Hepatocyte (in vitro differentiated cells): ENCODE measurements around the gene TRIOBP. TPM values are rescaled to one million over a fixed set of nuclear protein-coding genes. Genes with fewer than 3 reads are reported as not detected.

Experiments used
- DNase-seq: peaks from one replicate; pipeline ENCODE4 v3.0.0-alpha.2; 2016; ENCODE audit warnings: low spot score
- H2AFZ ChIP-seq: fragments of 200-600 bp; sonication (generic); 2 replicates; pipeline ENCODE4 v1.6.0; 2016; ENCODE audit warnings: antibody characterized with exemption, mild to moderate bottlenecking
- H3K27ac ChIP-seq: fragments of 200-600 bp; sonication (generic); 2 replicates; pipeline ENCODE4 v1.5.1; 2016; ENCODE audit warnings: mild to moderate bottlenecking
- H3K27me3 ChIP-seq: fragments of 200-600 bp; sonication (generic); 2 replicates; pipeline ENCODE4 v1.6.1; 2016
- H3K36me3 ChIP-seq: fragments of 200-600 bp; sonication (generic); replicated peaks from 2 replicates; pipeline ENCODE4 v1.5.1; 2016; ENCODE audit warnings: low read depth; ENCODE audit not compliant: insufficient read depth
- H3K4me1 ChIP-seq: fragments of 200-600 bp; sonication (generic); 2 replicates; pipeline ENCODE4 v1.5.1; 2016; ENCODE audit warnings: mild to moderate bottlenecking, moderate library complexity; ENCODE audit not compliant: insufficient read depth
- H3K4me2 ChIP-seq: fragments of 200-600 bp; sonication (generic); 2 replicates; pipeline ENCODE4 v1.6.0; 2016
- H3K4me3 ChIP-seq: fragments of 200-600 bp; sonication (generic); 2 replicates; pipeline ENCODE4 v1.5.1; 2016; ENCODE audit warnings: mild to moderate bottlenecking
- H3K79me2 ChIP-seq: fragments of 200-600 bp; sonication (generic); 2 replicates; pipeline ENCODE4 v1.6.0; 2017; ENCODE audit warnings: mild to moderate bottlenecking
- H3K9me2 ChIP-seq: fragments of 200-600 bp; sonication (generic); replicated peaks from 2 replicates; pipeline ENCODE4 v1.6.0; 2017; ENCODE audit warnings: mild to moderate bottlenecking; ENCODE audit not compliant: insufficient read depth
- H3K9me3 ChIP-seq: fragments of 200-600 bp; sonication (generic); 2 replicates; pipeline ENCODE4 v1.5.1; 2016; ENCODE audit warnings: low read depth, mild to moderate bottlenecking
- H4K20me1 ChIP-seq: fragments of 200-600 bp; sonication (generic); 2 replicates; pipeline ENCODE4 v1.6.0; 2016; ENCODE audit warnings: mild to moderate bottlenecking; ENCODE audit not compliant: insufficient read depth, poor library complexity, severe bottlenecking
- EZH2 ChIP-seq: fragments of 200-600 bp; sonication (generic); IDR thresholded peaks from 2 replicates; pipeline ENCODE4 v1.6.1; 2016; ENCODE audit warnings: antibody characterized with exemption, mild to moderate bottlenecking, borderline replicate concordance
- EZH2phosphoT487 ChIP-seq: fragments of 200-600 bp; sonication (generic); IDR thresholded peaks from one replicate; pipeline ENCODE4 v1.6.1; 2018; ENCODE audit warnings: antibody characterized with exemption, mild to moderate bottlenecking, low read depth, moderate library complexity; ENCODE audit not compliant: unreplicated experiment, severe bottlenecking
- WGBS: methylation state at CpG from one replicate; pipeline ENCODE4 v1.1.6; 2016; ENCODE audit warnings: low lambda C conversion rate; ENCODE audit errors: missing lambda C conversion rate; 5-methylcytosine and 5-hydroxymethylcytosine counted together
- polyA plus RNA-seq: library from polyadenylated mRNA; unstranded; fragments of >200 nt; fragmentation: Nextera tagmentation; extraction: Ambion mirVana; gene quantifications from 2 replicates; pipeline ENCODE4 v1.2.1, GENCODE V29; 2016
- small RNA-seq: library from RNA; depleted of rRNA; stranded (forward); fragments of <200 nt; gene quantifications from one replicate; pipeline ENCODE3, GENCODE V24; 2014
- total RNA-seq: library from RNA; depleted of rRNA; stranded (reverse); fragments of >200 nt; gene quantifications from 2 replicates; pipeline ENCODE4 v1.2.3, GENCODE V29; 2014

The TRIOBP gene
- total and polyA plus RNA-seq, 2 experiments from 2014 or later, result 57.2 to 96.1 TPM

DNA sequence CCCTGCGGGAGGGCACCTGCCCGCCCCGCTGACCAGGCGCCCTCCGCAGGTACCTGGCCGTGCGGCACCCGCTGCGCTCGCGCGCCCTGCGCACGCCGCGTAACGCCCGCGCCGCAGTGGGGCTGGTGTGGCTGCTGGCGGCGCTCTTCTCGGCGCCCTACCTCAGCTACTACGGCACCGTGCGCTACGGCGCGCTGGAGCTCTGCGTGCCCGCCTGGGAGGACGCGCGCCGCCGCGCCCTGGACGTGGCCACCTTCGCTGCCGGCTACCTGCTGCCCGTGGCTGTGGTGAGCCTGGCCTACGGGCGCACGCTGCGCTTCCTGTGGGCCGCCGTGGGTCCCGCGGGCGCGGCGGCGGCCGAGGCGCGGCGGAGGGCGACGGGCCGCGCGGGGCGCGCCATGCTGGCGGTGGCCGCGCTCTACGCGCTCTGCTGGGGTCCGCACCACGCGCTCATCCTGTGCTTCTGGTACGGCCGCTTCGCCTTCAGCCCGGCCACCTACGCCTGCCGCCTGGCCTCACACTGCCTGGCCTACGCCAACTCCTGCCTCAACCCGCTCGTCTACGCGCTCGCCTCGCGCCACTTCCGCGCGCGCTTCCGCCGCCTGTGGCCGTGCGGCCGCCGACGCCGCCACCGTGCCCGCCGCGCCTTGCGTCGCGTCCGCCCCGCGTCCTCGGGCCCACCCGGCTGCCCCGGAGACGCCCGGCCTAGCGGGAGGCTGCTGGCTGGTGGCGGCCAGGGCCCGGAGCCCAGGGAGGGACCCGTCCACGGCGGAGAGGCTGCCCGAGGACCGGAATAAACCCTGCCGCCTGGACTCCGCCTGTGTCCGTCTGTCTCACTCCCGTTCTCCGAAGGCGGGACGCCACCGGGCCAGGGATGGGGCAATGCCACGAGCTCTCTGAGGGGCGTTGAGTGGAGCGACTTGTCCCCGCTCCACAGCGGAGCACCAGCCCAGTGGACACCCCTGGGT, 128.1 kb downstream of the TRIOBP start:
- no peaks in the 10 kb centered on the region for H3K4me1 ChIP-seq
- H4K20me1 ChIP-seq, result no peaks in the 10 kb centered on the region
- H3K79me2 ChIP-seq, result no peaks in the 10 kb centered on the region
- no peak for DNase-seq
- H2AFZ ChIP-seq, result no peak overlapping the region
- TF ChIP-seq EZH2 (no peak), EZH2phosphoT487 (no peak)
- no peaks in the 10 kb centered on the region for H3K9me2 ChIP-seq
- no peak overlapping the region for H3K27ac ChIP-seq
- no peaks in the 10 kb centered on the region for H3K9me3 ChIP-seq
- peaks cover 40% of the 10 kb centered on the region for H3K27me3 ChIP-seq
- H3K4me3 ChIP-seq, result no peak overlapping the region
- peak overlapping the region; percentile 73 for H3K4me2 ChIP-seq
- H3K36me3 ChIP-seq, result no peaks in the 10 kb centered on the region
- WGBS, result 10% methylated on average over 135 of the region's 135 CpGs

Small RNA genes lying within 50 kb of the gene (small RNA-seq; reads per million reads assigned to genes)
- gene RN7SL385P, result not detected

Other genes with a start within 250 kb of the TRIOBP start
- 1.7 and 3.3 TPM in 2 replicates for gene MFNG, start 210.7 kb upstream of the TRIOBP start, total RNA-seq
- gene MFNG, start 210.7 kb upstream of the TRIOBP start, polyA plus RNA-seq, result 3.3 and 6.3 TPM in 2 replicates
- 19.1 and 23.4 TPM in 2 replicates for gene CARD10, start 177.6 kb upstream of the TRIOBP start, total RNA-seq
- gene CARD10, start 177.6 kb upstream of the TRIOBP start, polyA plus RNA-seq, result 28.7 and 31.2 TPM in 2 replicates
- 31.4 and 34.6 TPM in 2 replicates for gene CDC42EP1, start 136.6 kb upstream of the TRIOBP start, total RNA-seq
- gene CDC42EP1, start 136.6 kb upstream of the TRIOBP start, polyA plus RNA-seq, result 146 and 149 TPM in 2 replicates
- 60.1 and 80.9 TPM in 2 replicates for gene LGALS2, start 117.0 kb upstream of the TRIOBP start, total RNA-seq
- 115 and 125 TPM in 2 replicates for gene LGALS2, start 117.0 kb upstream of the TRIOBP start, polyA plus RNA-seq
- 25.5 and 30.2 TPM in 2 replicates for gene GGA1, start 88.2 kb upstream of the TRIOBP start, total RNA-seq
- gene GGA1, start 88.2 kb upstream of the TRIOBP start, polyA plus RNA-seq, result 51.5 and 75.3 TPM in 2 replicates
- 6.4 and 14.0 TPM in 2 replicates for gene SH3BP1, start 57.4 kb upstream of the TRIOBP start, total RNA-seq
- 12.3 and 21.6 TPM in 2 replicates for gene SH3BP1, start 57.4 kb upstream of the TRIOBP start, polyA plus RNA-seq
- 15.0 and 18.3 TPM in 2 replicates for gene PDXP, start 38.3 kb upstream of the TRIOBP start, total RNA-seq
- 25.0 and 27.6 TPM in 2 replicates for gene PDXP, start 38.3 kb upstream of the TRIOBP start, polyA plus RNA-seq
- 780 and 875 TPM in 2 replicates for gene LGALS1, start 21.4 kb upstream of the TRIOBP start, total RNA-seq
- gene LGALS1, start 21.4 kb upstream of the TRIOBP start, polyA plus RNA-seq, result 565 and 568 TPM in 2 replicates
- 11.4 and 22.6 TPM in 2 replicates for gene NOL12, start 10.7 kb upstream of the TRIOBP start, total RNA-seq
- gene NOL12, start 10.7 kb upstream of the TRIOBP start, polyA plus RNA-seq, result 27.6 and 31.9 TPM in 2 replicates
- 20.2 and 20.4 TPM in 2 replicates for gene GCAT, start 110.9 kb downstream of the TRIOBP start, total RNA-seq
- gene GCAT, start 110.9 kb downstream of the TRIOBP start, polyA plus RNA-seq, result 31.5 and 40.0 TPM in 2 replicates
- gene GALR3, start 126.3 kb downstream of the TRIOBP start, total RNA-seq, result not detected in 2 replicates
- 0.29 TPM in 1 of 2 replicates, not detected in the other for gene GALR3, start 126.3 kb downstream of the TRIOBP start, polyA plus RNA-seq
- gene ANKRD54, start 147.3 kb downstream of the TRIOBP start, total RNA-seq, result 28.5 and 30.4 TPM in 2 replicates
- 29.9 and 33.2 TPM in 2 replicates for gene ANKRD54, start 147.3 kb downstream of the TRIOBP start, polyA plus RNA-seq
- gene EIF3L, start 152.4 kb downstream of the TRIOBP start, total RNA-seq, result 365 and 421 TPM in 2 replicates
- gene EIF3L, start 152.4 kb downstream of the TRIOBP start, polyA plus RNA-seq, result 172 and 199 TPM in 2 replicates
- 20.3 and 26.1 TPM in 2 replicates for gene MICALL1, start 209.2 kb downstream of the TRIOBP start, total RNA-seq
- gene MICALL1, start 209.2 kb downstream of the TRIOBP start, polyA plus RNA-seq, result 11.7 and 15.0 TPM in 2 replicates